Hepatocyte (in vitro differentiated cells): ENCODE data around the gene UBE2I. TPM values are rescaled to one million over a fixed set of nuclear protein-coding genes. Genes with fewer than 3 reads are reported as not detected.

Experiments
- DNase-seq: peaks from one replicate; pipeline ENCODE4 v3.0.0-alpha.2; 2016; ENCODE audit warnings: low spot score
- H2AFZ ChIP-seq: fragments of 200-600 bp; sonication (generic); 2 replicates; pipeline ENCODE4 v1.6.0; 2016; ENCODE audit warnings: antibody characterized with exemption, mild to moderate bottlenecking
- H3K27ac ChIP-seq: fragments of 200-600 bp; sonication (generic); 2 replicates; pipeline ENCODE4 v1.5.1; 2016; ENCODE audit warnings: mild to moderate bottlenecking
- H3K27me3 ChIP-seq: fragments of 200-600 bp; sonication (generic); 2 replicates; pipeline ENCODE4 v1.6.1; 2016
- H3K36me3 ChIP-seq: fragments of 200-600 bp; sonication (generic); replicated peaks from 2 replicates; pipeline ENCODE4 v1.5.1; 2016; ENCODE audit warnings: low read depth; ENCODE audit not compliant: insufficient read depth
- H3K4me1 ChIP-seq: fragments of 200-600 bp; sonication (generic); 2 replicates; pipeline ENCODE4 v1.5.1; 2016; ENCODE audit warnings: mild to moderate bottlenecking, moderate library complexity; ENCODE audit not compliant: insufficient read depth
- H3K4me2 ChIP-seq: fragments of 200-600 bp; sonication (generic); 2 replicates; pipeline ENCODE4 v1.6.0; 2016
- H3K4me3 ChIP-seq: fragments of 200-600 bp; sonication (generic); 2 replicates; pipeline ENCODE4 v1.5.1; 2016; ENCODE audit warnings: mild to moderate bottlenecking
- H3K79me2 ChIP-seq: fragments of 200-600 bp; sonication (generic); 2 replicates; pipeline ENCODE4 v1.6.0; 2017; ENCODE audit warnings: mild to moderate bottlenecking
- H3K9me2 ChIP-seq: fragments of 200-600 bp; sonication (generic); replicated peaks from 2 replicates; pipeline ENCODE4 v1.6.0; 2017; ENCODE audit warnings: mild to moderate bottlenecking; ENCODE audit not compliant: insufficient read depth
- H3K9me3 ChIP-seq: fragments of 200-600 bp; sonication (generic); 2 replicates; pipeline ENCODE4 v1.5.1; 2016; ENCODE audit warnings: low read depth, mild to moderate bottlenecking
- H4K20me1 ChIP-seq: fragments of 200-600 bp; sonication (generic); 2 replicates; pipeline ENCODE4 v1.6.0; 2016; ENCODE audit warnings: mild to moderate bottlenecking; ENCODE audit not compliant: insufficient read depth, poor library complexity, severe bottlenecking
- CTCF ChIP-seq: fragments of 200-600 bp; sonication (generic); IDR thresholded peaks from 2 replicates; pipeline ENCODE4 v1.5.1; 2016; ENCODE audit warnings: antibody characterized with exemption, mild to moderate bottlenecking; ENCODE audit not compliant: poor library complexity
- EZH2 ChIP-seq: fragments of 200-600 bp; sonication (generic); IDR thresholded peaks from 2 replicates; pipeline ENCODE4 v1.6.1; 2016; ENCODE audit warnings: antibody characterized with exemption, mild to moderate bottlenecking, borderline replicate concordance
- EZH2phosphoT487 ChIP-seq: fragments of 200-600 bp; sonication (generic); IDR thresholded peaks from one replicate; pipeline ENCODE4 v1.6.1; 2018; ENCODE audit warnings: antibody characterized with exemption, mild to moderate bottlenecking, low read depth, moderate library complexity; ENCODE audit not compliant: unreplicated experiment, severe bottlenecking
- WGBS: methylation state at CpG from one replicate; pipeline ENCODE4 v1.1.6; 2016; ENCODE audit warnings: low lambda C conversion rate; ENCODE audit errors: missing lambda C conversion rate; 5-methylcytosine and 5-hydroxymethylcytosine counted together
- polyA plus RNA-seq: library from polyadenylated mRNA; unstranded; fragments of >200 nt; fragmentation: Nextera tagmentation; extraction: Ambion mirVana; gene quantifications from 2 replicates; pipeline ENCODE4 v1.2.1, GENCODE V29; 2016
- total RNA-seq: library from RNA; depleted of rRNA; stranded (reverse); fragments of >200 nt; gene quantifications from 2 replicates; pipeline ENCODE4 v1.2.3, GENCODE V29; 2014

Gene UBE2I
- total and polyA plus RNA-seq, 2 experiments from 2014 or later, result 76.0 to 150 TPM

DNA sequence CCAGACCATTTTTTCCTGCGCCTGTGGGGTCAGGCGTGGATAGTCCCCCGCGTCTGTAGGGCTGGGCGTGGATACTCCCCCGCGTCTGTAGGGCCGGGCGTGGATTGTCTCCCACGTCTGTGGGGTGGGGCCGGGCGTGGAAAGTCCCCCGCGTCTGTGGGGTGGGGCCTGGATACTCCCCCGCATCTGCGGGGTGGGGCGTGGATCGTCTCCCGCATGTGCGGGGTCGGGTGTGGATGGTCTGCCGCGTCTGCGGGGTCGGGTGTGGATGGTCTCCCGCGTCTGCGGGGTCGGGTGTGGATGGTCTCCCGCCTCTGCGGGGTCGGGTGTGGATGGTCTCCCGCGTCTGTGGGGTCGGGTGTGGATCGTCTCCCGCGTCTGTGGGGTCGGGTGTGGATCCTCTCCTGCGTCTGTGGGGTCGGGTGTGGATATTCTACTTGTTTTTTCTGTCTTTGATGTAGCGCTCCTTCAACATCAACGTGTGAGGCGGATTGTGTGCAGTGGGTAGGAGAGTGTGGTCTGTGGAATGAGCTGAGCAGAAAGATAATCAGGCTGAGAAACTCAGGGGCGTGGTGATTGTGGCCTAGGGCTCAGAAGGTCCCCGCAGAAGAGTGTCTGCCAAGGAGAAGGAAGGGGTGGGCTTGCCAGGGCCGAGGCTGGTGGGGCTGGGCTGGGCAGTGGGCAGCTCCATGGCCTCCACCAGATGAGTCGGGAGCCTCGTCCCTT, 45.5 kb downstream of the UBE2I start:
- TF ChIP-seq CTCF (no peak), EZH2 (no peak), EZH2phosphoT487 (no peak)
- Histone ChIP-seq H3K4me3 (no peak overlapping the region), H3K9me3 (no peaks in the 10 kb centered on the region), H3K9me2 (no peaks in the 10 kb centered on the region), H3K4me2 (no peak overlapping the region), H3K27me3 (no peaks in the 10 kb centered on the region), H3K27ac (no peak overlapping the region), H3K4me1 (peaks cover 3% of the 10 kb centered on the region), H2AFZ (no peak overlapping the region), H3K79me2 (peaks cover 81% of the 10 kb centered on the region), H4K20me1 (peaks cover 18% of the 10 kb centered on the region), H3K36me3 (no peaks in the 10 kb centered on the region)
- no peak for DNase-seq
- 97% methylated on average over 30 of the region's 49 CpGs for WGBS

DNA sequence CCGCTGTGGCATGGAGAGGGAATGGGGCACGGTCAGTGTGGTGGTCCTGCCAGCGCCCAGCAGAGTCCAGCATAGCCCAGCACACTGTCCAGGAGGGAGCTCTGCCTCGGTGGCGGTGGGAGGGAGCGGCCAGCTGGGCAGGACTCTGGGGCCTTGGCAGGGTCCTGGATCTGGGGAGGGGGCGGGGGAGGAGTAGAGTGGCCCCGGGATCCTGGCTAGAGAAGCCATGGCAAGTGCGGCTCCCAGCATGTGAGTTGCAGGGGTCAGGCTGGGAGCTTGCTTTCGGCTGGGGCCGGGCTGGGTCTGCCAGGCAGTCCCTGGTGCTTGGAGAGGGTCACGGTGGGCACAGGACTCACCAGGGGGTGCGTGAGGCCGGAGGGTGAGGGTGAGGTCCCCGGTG, 46.2 kb downstream of the UBE2I start:
- Histone ChIP-seq H3K9me3 (no peaks in the 10 kb centered on the region), H3K4me3 (no peak overlapping the region), H4K20me1 (peaks cover 18% of the 10 kb centered on the region), H3K79me2 (peaks cover 84% of the 10 kb centered on the region), H3K9me2 (no peaks in the 10 kb centered on the region), H3K27ac (no peak overlapping the region), H2AFZ (no peak overlapping the region), H3K36me3 (no peaks in the 10 kb centered on the region), H3K4me1 (peaks cover 3% of the 10 kb centered on the region), H3K27me3 (no peaks in the 10 kb centered on the region), H3K4me2 (no peak overlapping the region)
- TF ChIP-seq EZH2phosphoT487 (no peak), EZH2 (no peak)
- WGBS, result 90% methylated on average over 12 of the region's 15 CpGs
- no peak for DNase-seq

DNA sequence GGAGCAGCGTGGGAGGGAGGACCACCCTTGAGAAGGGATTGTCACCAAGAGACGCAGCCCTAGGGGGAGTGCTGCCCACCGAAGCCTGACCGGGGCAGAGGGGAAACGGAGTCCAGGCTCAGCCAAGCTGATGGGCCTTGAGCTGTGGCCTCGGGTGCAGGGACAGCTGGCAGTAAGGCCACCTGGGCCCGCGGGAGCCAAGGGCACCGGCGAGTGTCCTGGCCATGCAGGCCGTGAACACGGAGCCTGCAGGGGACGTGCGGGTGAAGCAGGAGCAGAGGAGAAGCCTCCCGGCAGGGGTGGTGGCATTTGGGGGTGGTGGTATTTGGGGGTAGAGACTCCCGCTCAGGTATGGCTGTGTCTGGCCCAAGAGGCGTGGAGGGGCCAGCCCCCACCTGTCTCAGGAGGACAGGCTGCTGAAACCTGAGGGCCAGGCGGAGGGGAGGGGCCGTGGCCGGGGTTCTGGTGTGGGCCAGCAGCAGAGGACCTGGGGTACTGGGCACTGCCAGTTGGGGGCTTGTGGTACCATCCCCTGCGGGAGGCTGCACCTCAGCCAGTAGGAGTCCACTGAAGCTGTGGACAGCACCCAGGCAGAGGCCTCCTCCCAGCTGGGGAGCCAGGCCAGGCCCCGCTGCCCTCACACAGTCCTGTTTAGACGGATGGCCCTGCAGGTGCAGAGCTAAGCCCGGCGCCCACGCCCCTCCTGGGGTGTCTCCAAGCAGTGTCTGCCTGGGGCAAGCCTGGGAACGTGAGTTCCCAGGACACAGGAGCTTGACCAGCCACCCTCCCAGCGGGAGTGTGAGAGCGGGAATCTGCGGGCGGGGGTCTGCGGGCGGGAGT, 46.8 kb downstream of the UBE2I start:
- TF ChIP-seq CTCF (no peak), EZH2phosphoT487 (no peak), EZH2 (no peak)
- no peak overlapping the region for H3K4me2 ChIP-seq
- H3K36me3 ChIP-seq, result no peaks in the 10 kb centered on the region
- H2AFZ ChIP-seq, result no peak overlapping the region
- H3K27me3 ChIP-seq, result no peaks in the 10 kb centered on the region
- no peaks in the 10 kb centered on the region for H3K9me2 ChIP-seq
- H3K27ac ChIP-seq, result no peak overlapping the region
- peaks cover 18% of the 10 kb centered on the region for H4K20me1 ChIP-seq
- DNase-seq, result no peak
- H3K4me1 ChIP-seq, result peaks cover 3% of the 10 kb centered on the region
- whole genome bisulfite sequencing, result 91% methylated on average over 26 of the region's 33 CpGs
- H3K9me3 ChIP-seq, result no peaks in the 10 kb centered on the region
- H3K79me2 ChIP-seq, result peaks cover 82% of the 10 kb centered on the region
- H3K4me3 ChIP-seq, result no peak overlapping the region
